PC-9 (cell line): ENCODE data around the gene SDR42E1.

ENCODE experiments used
- EZH2 ChIP-seq: fragments of 200-600 bp; sonication (generic); IDR thresholded peaks from 2 replicates; pipeline ENCODE4 v1.8.0; 2017; ENCODE audit warnings: antibody characterized with exemption, low read depth
- TF ChIP-seq, protein P1 (sequence below): fragments of 200-600 bp; sonication (generic); conservative IDR thresholded peaks from 2 replicates; pipeline ENCODE4 v1.6.1; 2017; ENCODE audit warnings: mixed run types, antibody characterized with exemption, mild to moderate bottlenecking, moderate library complexity

DNA sequence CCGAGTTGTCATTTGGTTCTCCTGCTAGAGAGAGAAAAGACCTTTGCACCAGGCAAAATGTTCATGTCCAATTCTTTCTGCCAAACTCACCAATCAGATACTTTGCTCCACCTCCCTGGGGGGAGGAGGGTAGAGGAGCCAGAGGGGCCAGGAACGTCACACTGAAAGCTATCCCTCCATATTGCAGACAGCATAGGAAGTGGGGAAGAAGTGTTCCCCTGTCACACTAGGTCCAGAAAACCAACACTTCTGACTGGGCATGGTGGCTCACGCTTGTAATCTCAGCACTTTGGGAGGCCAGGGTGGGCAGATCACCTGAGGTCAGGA is 33.3 kb upstream of the SDR42E1 start:
- TF ChIP-seq, protein P1, sequence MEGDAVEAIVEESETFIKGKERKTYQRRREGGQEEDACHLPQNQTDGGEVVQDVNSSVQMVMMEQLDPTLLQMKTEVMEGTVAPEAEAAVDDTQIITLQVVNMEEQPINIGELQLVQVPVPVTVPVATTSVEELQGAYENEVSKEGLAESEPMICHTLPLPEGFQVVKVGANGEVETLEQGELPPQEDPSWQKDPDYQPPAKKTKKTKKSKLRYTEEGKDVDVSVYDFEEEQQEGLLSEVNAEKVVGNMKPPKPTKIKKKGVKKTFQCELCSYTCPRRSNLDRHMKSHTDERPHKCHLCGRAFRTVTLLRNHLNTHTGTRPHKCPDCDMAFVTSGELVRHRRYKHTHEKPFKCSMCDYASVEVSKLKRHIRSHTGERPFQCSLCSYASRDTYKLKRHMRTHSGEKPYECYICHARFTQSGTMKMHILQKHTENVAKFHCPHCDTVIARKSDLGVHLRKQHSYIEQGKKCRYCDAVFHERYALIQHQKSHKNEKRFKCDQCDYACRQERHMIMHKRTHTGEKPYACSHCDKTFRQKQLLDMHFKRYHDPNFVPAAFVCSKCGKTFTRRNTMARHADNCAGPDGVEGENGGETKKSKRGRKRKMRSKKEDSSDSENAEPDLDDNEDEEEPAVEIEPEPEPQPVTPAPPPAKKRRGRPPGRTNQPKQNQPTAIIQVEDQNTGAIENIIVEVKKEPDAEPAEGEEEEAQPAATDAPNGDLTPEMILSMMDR: no peak
- TF ChIP-seq EZH2: no peak
